ENCODE results near the gene S1PR5.

The S1PR5 gene

DNA sequence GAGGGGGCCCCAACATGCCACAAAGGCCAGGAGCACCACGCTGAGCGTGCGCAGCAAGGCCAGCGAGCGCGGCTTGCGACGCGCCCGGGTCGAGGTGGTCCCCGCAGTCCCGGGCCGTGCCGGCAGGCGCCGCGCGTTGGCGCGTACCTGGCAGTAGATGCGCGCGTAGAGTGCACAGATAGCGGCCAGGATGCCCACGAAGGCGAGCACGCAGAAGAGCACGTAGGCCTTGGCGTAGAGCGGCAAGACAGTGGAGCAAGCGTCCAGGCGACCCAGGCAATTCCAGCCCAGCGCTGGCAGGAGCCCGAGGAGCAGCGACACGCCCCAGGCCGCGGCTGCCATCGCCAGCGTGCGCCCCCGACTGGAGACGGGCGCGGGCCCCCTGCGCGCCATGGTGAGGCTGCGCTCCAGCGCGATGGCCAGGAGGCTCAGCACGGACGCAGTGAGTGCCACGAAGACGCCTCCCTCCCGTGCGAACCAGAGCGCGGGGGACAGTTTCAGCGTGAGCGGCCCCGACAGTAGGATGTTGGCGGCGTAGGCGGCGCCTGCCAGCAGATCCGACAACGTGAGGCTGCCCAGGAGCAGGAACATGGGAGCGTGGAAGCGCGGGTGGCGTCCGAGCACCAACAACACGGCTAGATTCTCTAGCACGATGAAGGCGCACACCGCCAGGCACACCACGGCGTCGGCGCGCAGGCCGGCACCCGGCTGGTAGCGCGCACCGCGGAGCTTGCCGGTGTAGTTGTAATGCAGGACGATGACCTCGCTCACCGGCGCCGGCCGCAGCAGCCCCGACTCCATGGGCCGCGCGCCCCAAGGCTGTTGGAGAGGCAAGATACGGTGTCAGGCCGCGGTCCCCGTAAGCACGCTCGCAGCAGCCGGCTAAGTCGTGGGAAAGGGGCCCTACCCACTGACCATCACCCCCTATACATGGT is 2.8 kb downstream of the S1PR5 start:
- no peak for DNase-seq (ENCODE audit: low read depth in 2 of 2)

DNA sequence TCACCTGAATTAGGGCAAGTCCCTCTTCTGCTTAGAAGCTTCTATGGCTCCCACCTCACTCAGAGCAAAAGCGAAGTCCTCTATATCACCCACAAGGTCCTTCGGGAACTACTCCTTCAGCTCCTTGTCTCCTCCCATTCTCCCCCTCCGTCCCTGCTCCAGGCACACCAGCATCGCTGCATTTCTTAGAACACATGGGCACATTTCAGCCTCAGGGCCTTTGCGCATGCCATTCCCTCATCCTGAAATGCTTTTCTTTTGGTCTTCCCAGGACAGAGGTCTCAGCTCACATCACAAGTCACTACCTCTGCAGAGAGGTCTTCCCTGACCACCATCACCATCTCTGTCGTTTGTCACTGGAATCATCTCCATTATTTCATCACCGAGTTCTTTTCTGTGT is 4.0 kb downstream of the S1PR5 start:
- no peak for DNase-seq (ENCODE audit: low read depth in 2 of 2)

DNA sequence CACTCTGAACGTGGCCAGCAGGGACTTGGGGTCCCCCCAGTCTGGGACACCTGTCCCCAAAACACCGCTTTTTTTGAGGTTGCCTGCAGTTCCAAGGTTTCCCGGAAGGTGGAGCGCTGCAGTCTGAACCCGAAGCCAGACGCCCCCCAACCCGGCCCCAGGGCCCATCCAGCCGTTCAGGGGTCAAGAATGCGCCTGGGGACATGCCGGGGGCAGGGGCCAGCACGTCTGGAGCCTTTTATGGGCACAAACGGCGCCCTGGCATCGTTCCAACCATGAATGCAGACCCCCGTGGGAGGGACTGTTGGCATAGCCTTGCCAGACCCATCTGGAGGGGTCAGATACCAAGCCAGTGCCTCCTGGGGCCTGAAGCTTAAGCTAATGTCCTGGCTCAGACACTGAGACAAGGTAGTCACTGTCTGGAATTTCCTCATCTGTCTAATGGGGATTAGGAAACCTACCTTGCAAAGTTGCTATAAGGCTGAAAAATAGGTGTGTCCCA is 6.9 kb downstream of the S1PR5 start:
- peak in 1 of 2 experiments; percentile 58 for DNase-seq (ENCODE audit: low read depth in 2 of 2)

DNA sequence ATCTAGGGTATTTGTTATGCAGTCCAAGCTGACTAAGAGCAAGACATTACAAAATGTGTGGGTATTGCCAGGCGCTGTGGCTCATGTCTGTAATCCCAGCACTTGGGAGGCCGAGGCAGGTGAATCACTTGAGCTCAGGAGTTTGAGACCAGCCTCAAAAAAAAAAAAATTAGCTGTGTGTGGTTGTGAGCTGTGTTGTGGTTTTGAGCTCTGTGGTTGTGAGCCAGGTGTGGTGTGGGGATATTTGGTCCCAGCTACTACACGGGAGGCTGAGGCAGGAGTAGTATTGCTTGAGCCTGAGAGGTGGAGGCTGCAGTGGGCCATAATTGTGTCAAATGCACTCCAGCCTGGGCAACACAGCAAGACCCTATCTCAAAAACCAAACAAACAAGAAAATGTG is 8.5 kb downstream of the S1PR5 start:
- DNase-seq (ENCODE audit: low read depth in 2 of 2): no peak

DNA sequence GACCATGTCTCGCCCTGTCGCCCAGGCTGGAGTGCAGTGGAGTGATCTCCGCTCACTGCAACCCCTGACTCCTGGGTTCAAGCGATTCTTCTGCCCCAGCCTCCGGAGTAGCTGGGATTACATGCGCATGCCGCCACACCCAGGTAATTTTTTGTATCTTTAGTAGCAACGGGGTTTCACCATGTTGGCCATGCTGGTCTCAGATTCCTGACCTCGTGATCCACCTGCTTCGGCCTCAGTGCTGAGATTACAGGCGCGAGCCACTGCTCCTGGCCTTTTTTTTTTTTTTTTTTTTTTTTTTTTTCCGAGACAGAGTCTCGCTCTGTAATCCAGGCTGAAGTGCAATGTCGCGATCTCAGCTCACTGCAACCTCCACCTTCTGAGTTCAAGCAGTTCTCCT is 9.2 kb downstream of the S1PR5 start:
- DNase-seq (ENCODE audit: low read depth in 2 of 2): no peak

DNA sequence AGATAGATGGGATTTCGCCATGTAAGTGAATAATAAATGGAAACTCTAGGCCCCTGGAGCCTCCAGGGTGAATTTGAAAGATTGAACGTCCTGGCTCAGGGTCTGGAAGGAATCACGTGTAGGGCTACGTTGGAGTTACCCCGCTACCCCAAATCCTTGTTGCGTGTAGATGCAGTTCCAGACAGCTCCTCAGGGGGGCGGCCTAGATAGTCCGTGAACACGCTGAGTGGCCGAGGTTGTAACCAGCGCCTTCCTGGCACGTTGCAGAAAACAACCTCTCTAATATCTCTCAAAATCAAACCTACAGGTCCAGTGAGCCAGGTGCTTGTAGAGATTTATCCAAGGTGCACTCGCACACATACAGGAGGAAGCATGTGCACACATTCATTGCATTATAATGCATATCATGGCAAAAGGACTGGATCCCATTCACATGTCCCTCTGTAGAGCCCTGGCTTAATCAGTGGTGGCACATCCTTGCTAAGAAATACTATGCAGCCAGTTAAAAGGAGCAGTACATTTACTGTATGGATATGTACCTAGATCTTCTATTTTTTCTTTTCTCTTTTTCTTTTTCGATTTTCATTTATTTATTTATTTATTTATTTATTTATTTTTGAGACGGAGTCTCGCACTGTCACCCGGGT is 11.5 kb downstream of the S1PR5 start:
- peak; percentile 58 to 89 for DNase-seq (ENCODE audit: low read depth in 2 of 2)

DNA sequence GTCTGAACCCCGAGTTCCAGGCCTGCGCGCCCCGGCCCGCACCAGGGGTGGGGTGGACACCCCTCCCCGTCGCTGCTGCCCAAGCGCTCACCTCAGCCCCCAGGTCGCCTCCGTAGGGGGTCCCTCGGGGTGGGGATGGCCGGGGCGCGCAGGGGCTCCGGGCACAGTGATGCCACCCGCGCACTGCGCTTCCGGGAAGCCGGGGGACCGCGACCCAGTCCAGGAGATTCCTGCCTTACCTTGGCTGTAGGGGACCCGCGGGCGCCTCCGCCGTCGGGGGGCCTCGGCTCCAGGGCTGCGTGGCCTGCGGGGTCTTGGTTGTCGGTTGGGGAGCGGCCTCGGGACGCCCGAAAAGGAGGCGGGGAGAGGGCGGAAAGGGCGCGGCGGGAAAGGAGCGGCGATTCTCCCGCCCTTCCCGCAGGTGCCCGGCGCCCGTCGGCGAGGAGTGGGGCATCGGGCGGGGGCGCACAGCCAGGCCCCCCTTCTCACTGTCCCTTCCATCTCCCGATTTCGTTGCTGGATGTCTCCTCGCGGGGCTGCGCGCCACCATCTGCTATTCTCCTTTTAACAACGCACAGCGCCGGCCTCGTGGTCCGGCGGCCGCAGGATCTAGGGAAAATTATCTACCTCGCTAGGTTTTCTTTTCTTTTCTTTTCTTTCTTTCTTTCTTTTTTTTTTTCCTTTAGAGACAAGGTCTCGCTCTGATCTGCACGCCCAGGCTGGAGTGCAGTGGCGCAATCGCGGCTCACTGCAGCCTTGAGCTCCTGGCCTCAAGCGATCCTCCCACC is 14.1 kb downstream of the S1PR5 start, which contains the start of gene KEAP1:
TSS of gene KEAP1 (minus strand) at position 355 of the 788 bp plus-strand sequence. CDS start 3,323 bp downstream, outside the sequence.
- peak in 1 of 2 experiments; percentile 35 for DNase-seq (ENCODE audit: low read depth in 2 of 2)

DNA sequence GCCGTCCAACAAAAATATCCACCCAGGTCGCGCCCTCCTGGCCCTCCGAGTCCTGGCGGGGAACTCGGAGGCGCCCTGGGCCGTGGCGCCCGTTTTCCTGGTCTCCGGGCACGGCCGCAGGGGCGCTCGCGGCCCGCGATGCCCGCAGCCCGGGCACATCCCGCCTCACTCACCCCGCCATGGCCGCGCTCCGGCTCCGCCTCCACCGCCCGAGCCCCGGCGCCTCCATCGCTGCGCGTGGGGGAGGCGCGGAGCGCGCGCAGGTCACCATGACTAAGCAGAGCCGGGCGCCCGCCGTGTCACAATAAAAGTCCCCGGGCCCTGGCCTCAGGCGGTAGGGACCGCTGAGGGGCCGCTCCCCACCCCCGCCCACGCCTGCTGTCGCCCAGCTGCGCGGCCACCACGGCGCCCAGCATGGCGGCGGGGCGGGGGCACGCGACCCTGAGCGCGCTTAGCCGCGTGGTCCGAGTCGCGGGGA is 14.7 kb downstream of the S1PR5 start:
- peak; percentile 74 to 86 for DNase-seq (ENCODE audit: low read depth in 2 of 2)

DNA sequence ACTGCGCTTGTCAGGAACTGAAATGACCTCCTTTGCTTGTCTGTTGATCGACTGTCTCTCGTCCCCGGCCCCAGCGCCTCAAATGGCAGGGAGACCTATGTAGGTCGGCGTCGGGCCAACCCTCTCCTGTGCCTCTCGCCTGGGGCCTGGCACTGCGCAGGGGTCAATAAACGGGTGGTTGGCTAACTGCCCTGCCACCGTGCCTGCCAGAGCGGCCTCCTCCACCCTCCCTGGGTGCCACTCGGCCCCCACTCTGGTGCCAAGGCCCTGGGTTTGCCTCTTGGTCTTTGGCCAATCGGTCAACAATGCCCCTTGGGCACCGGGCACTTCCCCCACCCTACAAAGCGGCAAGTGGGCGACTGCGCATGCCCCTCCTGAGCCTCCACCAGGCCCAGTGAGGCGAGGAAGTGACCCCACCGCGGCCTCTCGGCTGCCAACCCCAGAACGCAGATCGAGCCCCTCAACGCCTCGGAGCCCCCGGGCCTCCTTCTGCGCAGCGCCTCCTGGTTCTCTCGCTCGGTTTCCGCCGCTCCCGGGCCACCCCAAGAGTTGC is 15.2 kb downstream of the S1PR5 start:
- peak in 1 of 2 experiments; percentile 37 for DNase-seq (ENCODE audit: low read depth in 2 of 2)

DNA sequence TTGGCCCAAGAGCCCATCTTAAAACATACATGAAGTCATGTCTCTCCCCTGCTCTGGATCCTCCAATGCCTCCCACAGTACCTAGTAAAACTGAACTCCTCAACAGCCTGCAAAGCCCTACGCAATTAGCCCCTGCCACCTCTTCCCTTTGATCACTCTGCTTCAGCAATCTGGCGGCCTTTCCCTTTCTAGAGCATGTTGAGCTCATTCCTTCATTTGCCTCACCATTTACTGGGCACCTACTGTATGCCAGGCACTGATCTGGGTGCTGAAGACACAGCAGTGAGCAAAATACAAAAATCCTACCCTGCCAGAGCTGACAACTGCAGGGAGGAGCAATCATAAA is 17.0 kb downstream of the S1PR5 start:
- no peak for DNase-seq (ENCODE audit: low read depth in 2 of 2)

DNA sequence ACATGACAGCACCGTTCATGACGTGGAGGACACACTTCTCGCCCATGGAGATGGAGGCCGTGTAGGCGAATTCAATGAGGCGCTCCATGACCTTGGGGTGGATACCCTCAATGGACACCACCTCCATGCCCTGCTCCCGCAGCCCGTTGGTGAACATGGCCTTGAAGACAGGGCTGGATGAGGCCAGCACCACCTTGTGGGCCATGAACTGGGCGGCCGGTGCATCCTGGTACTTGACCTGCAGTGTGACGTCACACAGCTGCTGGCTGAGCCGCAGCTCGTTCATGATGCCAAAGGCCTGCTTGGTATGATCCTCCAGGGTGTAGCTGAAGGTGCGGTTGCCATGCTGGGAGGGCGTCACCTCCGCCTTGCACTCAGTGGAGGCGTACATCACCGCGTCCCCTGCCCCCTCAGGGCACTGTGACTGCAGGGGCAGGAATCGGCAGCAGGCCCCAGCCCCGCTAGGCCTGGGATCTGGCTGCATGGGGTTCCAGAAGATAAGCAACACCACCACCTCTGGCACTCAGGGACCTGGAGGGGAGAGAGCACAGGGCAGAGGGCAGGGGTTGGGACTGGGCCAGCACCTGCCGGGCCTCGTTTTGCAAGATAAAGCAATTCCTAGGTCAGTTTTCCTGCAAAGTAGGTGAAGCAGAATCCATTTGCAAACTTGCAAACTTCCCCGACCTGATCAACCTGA is 17.5 kb downstream of the S1PR5 start:
- no peak for DNase-seq (ENCODE audit: low read depth in 2 of 2)

DNA sequence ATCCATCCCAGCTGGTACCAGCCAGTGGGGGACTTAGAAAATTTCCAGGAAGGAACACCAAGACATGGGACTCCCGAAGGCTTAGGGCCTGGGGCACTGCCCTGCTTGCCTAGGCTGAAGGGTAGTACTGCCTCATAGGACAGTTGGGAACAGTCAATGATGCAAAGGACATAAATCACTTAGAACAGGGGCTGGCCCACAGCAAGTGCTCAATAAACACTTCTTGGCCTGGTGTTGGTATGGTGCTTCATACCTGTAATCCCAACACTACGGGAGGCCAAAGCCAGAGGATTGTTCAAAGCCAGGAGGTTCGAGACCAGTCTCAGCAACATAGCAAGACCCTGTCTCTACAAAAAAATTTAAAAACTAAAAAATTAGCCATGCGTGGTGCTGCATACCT is 19.9 kb downstream of the S1PR5 start:
- DNase-seq (ENCODE audit: low read depth in 2 of 2): no peak

DNA sequence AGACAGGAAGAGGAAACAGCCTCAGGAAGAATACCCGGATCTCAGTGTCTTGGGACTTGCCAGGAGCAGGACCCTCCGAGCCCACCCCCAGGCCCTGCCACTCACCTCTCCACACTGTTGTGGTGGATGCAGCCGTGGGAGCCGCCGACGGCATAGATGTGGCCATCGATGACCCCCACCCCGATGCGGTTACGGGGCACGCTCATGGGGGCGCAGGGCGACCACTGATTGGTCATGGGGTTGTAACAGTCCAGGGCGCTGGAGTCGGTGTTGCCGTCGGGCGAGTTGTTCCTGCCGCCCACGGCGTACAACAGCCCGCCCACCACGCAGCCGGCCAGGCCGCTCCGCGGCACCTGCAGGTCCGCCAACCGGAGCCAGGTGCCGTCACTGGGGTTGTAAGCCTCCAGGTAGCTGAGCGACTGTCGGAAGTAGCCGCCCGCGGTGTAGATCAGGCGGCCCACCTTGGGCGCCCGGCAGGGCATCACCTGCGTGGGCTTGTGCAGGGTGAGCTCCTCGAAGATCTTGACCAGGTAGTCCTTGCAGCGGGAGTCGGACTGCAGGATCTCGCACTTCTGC is 25.7 kb downstream of the S1PR5 start:
- DNase-seq (ENCODE audit: low read depth in 2 of 2): no peak

DNA sequence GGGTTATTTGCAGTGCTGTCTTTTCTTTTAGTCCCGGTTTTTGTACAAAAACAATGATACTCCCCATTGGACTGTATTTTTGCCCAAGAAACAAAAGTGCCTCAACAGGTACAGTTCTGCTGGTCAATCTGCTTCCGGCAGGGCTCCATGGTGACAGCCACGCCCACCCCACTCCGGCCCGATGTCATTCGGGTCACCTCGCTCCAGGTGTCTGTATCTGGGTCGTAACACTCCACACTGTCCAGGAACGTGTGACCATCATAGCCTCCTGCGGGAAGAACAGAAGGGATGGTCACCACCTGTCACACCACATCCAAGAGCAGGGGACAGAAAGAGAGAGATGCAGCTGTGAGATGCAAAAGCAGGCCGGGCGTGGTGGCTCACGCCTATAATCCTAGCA is 30.7 kb downstream of the S1PR5 start:
- no peak for DNase-seq (ENCODE audit: low read depth in 2 of 2)

DNA sequence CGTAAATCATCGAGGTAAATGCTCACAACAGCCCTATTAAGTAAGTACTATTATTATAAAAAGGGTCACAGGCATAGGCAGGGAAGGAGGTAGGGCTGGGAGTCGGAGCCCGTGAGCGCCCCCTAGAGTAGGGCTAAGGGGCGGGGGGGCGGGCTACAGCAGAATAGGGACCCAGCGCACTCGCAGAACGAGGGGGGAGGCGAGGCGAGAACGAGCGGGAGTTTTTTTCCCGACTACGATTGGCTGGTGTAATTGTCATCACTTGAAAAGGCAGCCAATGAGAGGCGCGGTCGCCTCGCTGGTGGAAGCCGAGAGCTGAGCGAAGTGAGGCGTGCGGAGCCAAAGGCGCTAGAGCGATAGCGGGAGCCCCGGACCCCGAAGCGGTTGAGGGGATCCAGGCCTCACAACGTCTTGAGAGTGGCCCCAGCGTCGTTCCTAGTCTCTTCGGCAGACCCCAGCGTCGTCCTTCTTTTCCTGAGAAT is 38.3 kb downstream of the S1PR5 start:
- DNase-seq (ENCODE audit: low read depth in 2 of 2): peak; percentile 76 to 77

DNA sequence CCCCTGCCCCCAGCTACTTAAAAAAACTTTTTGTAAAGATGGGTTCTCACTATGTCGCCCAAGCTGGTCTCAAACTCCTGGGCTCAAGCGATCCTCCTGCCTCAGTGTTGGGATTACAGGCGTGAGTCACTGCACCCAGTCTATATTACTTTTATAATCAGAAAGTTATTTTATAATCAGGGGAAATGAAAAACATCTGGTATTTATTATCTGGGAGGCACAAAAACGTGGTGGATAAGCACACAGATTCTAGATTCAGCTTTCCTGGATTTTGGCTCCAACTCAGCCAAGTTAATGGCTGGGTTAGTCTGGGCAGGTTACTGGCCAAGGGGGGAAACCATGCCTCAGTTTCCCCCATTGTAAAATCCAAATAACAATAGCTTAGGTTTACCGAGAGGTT is 38.8 kb downstream of the S1PR5 start:
- no peak for DNase-seq (ENCODE audit: low read depth in 2 of 2)

DNA sequence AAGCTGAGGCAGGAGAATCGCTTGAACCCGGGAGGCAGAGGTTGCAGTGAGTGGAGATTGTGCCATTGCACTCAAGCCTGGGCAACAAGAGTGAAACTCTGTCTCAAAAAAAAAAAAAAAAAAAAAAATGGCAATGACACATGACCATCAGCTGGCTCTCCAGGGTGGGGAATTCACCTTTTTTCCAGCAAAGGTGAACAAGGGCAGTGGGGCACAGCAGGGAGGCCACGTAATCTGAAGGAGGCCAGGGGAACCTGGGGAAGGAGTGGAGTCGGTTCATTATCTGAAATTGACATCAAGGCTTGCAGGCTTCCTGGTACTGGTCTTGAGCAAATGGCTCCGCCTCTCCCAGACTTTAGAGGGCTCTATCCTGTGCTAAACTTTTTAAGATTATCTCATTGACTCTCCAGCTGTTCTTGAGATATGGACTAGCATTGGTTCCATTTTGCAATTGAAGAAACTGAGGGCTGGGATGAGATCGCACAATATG is 42.2 kb downstream of the S1PR5 start:
- no peak for DNase-seq (ENCODE audit: low read depth in 2 of 2)

DNA sequence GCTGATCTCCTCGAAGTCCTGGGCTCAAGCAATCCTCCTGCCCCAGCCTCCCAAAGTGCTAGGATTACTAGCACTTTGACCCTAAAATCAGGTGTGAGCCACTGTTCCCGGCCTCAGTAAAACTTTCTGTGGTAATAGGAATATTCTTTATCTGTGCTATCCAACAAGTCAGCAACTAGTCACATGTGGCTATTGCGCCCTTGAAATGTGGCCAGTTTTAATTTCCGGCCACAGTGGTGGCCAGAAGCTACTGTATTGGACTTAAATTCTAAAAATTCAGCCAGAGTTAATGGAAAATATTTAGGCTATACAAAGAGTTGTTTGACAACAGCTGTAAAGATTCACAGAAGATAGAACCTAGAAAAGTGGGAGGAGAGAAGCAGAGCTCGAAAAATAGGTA is 44.1 kb downstream of the S1PR5 start:
- no peak for DNase-seq (ENCODE audit: low read depth in 2 of 2)

DNA sequence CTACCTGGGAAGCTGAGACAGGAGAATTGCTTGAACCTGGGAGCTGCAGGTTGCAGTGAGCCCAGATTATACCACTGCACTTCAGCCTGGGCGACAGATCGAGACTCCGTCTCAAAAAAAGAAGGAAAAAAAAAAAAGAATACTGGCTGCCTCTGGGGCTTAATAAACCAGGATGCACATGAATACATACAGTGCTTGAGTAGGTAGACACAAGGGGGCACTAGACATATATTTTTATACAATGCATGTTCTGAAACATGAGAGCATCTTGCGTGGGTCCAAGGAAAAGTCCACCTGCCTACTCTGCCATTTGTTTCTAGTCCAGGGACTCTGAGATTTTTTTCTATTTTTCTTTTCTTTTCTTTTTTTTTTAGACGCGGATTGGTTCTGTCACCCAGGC is 45.3 kb downstream of the S1PR5 start:
- DNase-seq (ENCODE audit: low read depth in 2 of 2): no peak

DNA sequence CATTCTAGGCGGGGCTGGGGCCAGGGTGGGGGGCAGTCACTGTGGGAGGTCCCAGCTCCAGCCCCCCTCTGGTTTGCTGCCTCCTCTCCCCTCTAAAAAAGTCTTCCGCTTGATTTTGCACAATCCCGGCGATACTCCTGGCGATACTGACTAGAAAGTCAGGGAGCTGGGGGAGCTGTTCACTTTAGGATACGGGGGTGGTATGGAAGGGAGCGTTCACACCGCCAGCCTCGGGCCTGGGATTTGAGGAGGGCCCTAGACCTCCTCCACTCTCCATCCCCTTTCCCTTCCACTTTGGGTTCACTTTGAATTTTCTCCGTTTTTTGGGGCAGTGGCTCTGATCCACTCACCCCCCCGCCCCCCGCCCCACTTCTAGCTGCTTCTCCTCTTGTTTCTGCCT is 49.1 kb downstream of the S1PR5 start:
- DNase-seq (ENCODE audit: low read depth in 2 of 2): no peak
